ENCODE measurements around the gene MARCHF9. TPM values are rescaled to one million over a fixed set of nuclear protein-coding genes. Genes with fewer than 3 reads are reported as not detected.

The MARCHF9 gene
- total RNA-seq, 1 experiment from 2014 or later, result 6.2 TPM

GRCh38 chr12:57796996-57797395, 42.1 kb downstream of the MARCHF9 start (continued):
- TF ChIP-seq, protein P1, sequence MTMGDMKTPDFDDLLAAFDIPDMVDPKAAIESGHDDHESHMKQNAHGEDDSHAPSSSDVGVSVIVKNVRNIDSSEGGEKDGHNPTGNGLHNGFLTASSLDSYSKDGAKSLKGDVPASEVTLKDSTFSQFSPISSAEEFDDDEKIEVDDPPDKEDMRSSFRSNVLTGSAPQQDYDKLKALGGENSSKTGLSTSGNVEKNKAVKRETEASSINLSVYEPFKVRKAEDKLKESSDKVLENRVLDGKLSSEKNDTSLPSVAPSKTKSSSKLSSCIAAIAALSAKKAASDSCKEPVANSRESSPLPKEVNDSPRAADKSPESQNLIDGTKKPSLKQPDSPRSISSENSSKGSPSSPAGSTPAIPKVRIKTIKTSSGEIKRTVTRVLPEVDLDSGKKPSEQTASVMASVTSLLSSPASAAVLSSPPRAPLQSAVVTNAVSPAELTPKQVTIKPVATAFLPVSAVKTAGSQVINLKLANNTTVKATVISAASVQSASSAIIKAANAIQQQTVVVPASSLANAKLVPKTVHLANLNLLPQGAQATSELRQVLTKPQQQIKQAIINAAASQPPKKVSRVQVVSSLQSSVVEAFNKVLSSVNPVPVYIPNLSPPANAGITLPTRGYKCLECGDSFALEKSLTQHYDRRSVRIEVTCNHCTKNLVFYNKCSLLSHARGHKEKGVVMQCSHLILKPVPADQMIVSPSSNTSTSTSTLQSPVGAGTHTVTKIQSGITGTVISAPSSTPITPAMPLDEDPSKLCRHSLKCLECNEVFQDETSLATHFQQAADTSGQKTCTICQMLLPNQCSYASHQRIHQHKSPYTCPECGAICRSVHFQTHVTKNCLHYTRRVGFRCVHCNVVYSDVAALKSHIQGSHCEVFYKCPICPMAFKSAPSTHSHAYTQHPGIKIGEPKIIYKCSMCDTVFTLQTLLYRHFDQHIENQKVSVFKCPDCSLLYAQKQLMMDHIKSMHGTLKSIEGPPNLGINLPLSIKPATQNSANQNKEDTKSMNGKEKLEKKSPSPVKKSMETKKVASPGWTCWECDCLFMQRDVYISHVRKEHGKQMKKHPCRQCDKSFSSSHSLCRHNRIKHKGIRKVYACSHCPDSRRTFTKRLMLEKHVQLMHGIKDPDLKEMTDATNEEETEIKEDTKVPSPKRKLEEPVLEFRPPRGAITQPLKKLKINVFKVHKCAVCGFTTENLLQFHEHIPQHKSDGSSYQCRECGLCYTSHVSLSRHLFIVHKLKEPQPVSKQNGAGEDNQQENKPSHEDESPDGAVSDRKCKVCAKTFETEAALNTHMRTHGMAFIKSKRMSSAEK (CRISPR knock-in tag; IDR thresholded peaks at IDR 0.05; ENCODE audit: borderline replicate concordance), result no peak
- no peak for TF ChIP-seq NR3C1 (CRISPR knock-in tag; conservative IDR thresholded peaks at IDR 0.05; ENCODE audit: low read depth)

GRCh38 chr12:57797933-57798332, 43.0 kb downstream of the MARCHF9 start:
- Mint-ChIP-seq H3K27ac (no peak overlapping the region), H3K36me3 (peaks cover 32% of the 10 kb centered on the region), H3K9me3 (no peaks in the 10 kb centered on the region), H3K4me3 (no peak overlapping the region), H3K27me3 (ENCODE audit: low read depth) (no peaks in the 10 kb centered on the region), H3K4me1 (no peaks in the 10 kb centered on the region)
- TF ChIP-seq NFE2L1 (CRISPR knock-in tag; IDR thresholded peaks at IDR 0.05) (no peak), ATF1 (CRISPR knock-in tag; IDR thresholded peaks at IDR 0.05) (no peak), ZNF512 (CRISPR knock-in tag; IDR thresholded peaks at IDR 0.05; ENCODE audit: borderline replicate concordance) (no peak), MXD4 (CRISPR knock-in tag; IDR thresholded peaks at IDR 0.05; ENCODE audit: borderline replicate concordance) (no peak), ERG (CRISPR knock-in tag; IDR thresholded peaks at IDR 0.05) (no peak), CBFB (CRISPR knock-in tag; IDR thresholded peaks at IDR 0.05; ENCODE audit: low read depth) (no peak), CDX4 (CRISPR knock-in tag; IDR thresholded peaks at IDR 0.05; ENCODE audit: borderline replicate concordance) (no peak), JUN (CRISPR knock-in tag; IDR thresholded peaks at IDR 0.05) (no peak), ZNF425 (CRISPR knock-in tag; conservative IDR thresholded peaks at IDR 0.05) (no peak), STAT6 (CRISPR knock-in tag; conservative IDR thresholded peaks at IDR 0.05; ENCODE audit: low read depth) (no peak), CREM (CRISPR knock-in tag; IDR thresholded peaks at IDR 0.05) (no peak), RELA (CRISPR knock-in tag; IDR thresholded peaks at IDR 0.05; ENCODE audit: borderline replicate concordance) (no peak), SMAD3 (CRISPR knock-in tag; IDR thresholded peaks at IDR 0.05; ENCODE audit: borderline replicate concordance) (no peak), NR3C1 (CRISPR knock-in tag; conservative IDR thresholded peaks at IDR 0.05; ENCODE audit: low read depth) (no peak), CREB1 (CRISPR knock-in tag; IDR thresholded peaks at IDR 0.05) (no peak), ZNF219 (CRISPR knock-in tag; IDR thresholded peaks at IDR 0.05; ENCODE audit: borderline replicate concordance) (no peak)
- TF ChIP-seq, protein P2, sequence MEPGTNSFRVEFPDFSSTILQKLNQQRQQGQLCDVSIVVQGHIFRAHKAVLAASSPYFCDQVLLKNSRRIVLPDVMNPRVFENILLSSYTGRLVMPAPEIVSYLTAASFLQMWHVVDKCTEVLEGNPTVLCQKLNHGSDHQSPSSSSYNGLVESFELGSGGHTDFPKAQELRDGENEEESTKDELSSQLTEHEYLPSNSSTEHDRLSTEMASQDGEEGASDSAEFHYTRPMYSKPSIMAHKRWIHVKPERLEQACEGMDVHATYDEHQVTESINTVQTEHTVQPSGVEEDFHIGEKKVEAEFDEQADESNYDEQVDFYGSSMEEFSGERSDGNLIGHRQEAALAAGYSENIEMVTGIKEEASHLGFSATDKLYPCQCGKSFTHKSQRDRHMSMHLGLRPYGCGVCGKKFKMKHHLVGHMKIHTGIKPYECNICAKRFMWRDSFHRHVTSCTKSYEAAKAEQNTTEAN (CRISPR knock-in tag; IDR thresholded peaks at IDR 0.05), result no peak
- POLR2A ChIA-PET, result no interaction called here
- CTCF ChIA-PET, result no interaction called here
- ATAC-seq (no peak), DNase-seq (ENCODE audit: low spot score) (no peak)
